HEK293T (cell line): ENCODE measurements around the gene ENO2.

Experiments
- BHLHE40 ChIP-seq: fragments of 450-650 bp; IDR thresholded peaks from 2 replicates; pipeline ENCODE4 v1.6.1; 2016; ENCODE audit warnings: mild to moderate bottlenecking, moderate library complexity, borderline replicate concordance
- CTBP1 ChIP-seq: fragments of 450-650 bp; IDR thresholded peaks from 2 replicates; pipeline ENCODE4 v1.6.1; 2016; ENCODE audit warnings: borderline replicate concordance
- ELF4 ChIP-seq: fragments of 450-650 bp; IDR thresholded peaks from 2 replicates; pipeline ENCODE4 v1.6.1; 2017; ENCODE audit warnings: antibody characterized with exemption
- FOXA1 ChIP-seq: fragments of 450-650 bp; IDR thresholded peaks from 2 replicates; pipeline ENCODE4 v1.6.1; 2016; ENCODE audit warnings: mild to moderate bottlenecking
- FOXK2 ChIP-seq: fragments of 450-650 bp; IDR thresholded peaks from 2 replicates; pipeline ENCODE4 v1.6.1; 2016; ENCODE audit warnings: mild to moderate bottlenecking
- FOXM1 ChIP-seq: fragments of 450-650 bp; IDR thresholded peaks from 2 replicates; pipeline ENCODE4 v1.6.1; 2017; ENCODE audit warnings: mild to moderate bottlenecking, borderline replicate concordance
- L3MBTL2 ChIP-seq: fragments of 450-650 bp; conservative IDR thresholded peaks from 2 replicates; pipeline ENCODE4 v1.6.1; 2016; ENCODE audit warnings: mild to moderate bottlenecking
- LEF1 ChIP-seq: fragments of 450-650 bp; IDR thresholded peaks from 2 replicates; pipeline ENCODE4 v1.6.1; 2017; ENCODE audit warnings: mild to moderate bottlenecking, borderline replicate concordance
- NFRKB ChIP-seq: fragments of 450-650 bp; IDR thresholded peaks from 2 replicates; pipeline ENCODE4 v1.6.1; 2016; ENCODE audit warnings: mild to moderate bottlenecking, moderate library complexity
- SP1 ChIP-seq: fragments of 450-650 bp; IDR thresholded peaks from 2 replicates; pipeline ENCODE4 v1.6.1; 2017
- SUZ12 ChIP-seq: fragments of 450-650 bp; IDR thresholded peaks from 2 replicates; pipeline ENCODE4 v1.6.1; 2016; ENCODE audit warnings: mild to moderate bottlenecking
- TARDBP ChIP-seq: fragments of 450-650 bp; IDR thresholded peaks from 2 replicates; pipeline ENCODE4 v1.6.1; 2016
- ZNF384 ChIP-seq: fragments of 450-650 bp; IDR thresholded peaks from 2 replicates; pipeline ENCODE4 v1.6.1; 2016

DNA sequence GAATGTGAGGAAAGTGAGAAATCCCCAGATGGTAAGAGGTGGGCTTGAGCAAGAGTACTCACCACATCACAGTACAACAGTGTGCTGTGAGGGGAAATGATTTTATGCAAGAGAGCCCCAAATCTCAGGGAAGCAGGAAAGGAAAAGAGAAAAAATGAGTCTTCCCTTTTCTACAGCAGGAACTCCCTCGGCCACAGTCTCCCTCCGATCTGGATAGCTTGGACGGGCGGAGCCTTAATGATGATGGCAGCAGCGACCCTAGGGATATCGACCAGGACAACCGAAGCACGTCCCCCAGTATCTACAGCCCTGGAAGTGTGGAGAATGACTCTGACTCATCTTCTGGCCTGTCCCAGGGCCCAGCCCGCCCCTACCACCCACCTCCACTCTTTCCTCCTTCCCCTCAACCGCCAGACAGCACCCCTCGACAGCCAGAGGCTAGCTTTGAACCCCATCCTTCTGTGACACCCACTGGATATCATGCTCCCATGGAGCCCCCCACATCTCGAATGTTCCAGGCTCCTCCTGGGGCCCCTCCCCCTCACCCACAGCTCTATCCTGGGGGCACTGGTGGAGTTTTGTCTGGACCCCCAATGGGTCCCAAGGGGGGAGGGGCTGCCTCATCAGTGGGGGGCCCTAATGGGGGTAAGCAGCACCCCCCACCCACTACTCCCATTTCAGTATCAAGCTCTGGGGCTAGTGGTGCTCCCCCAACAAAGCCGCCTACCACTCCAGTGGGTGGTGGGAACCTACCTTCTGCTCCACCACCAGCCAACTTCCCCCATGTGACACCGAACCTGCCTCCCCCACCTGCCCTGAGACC, 21.2 kb downstream of the ENO2 start:
- TF ChIP-seq FOXA1: no peak
- TF ChIP-seq CTBP1: no peak
- no peak for TF ChIP-seq NFRKB
- TF ChIP-seq SP1: no peak
- TF ChIP-seq L3MBTL2: no peak
- no peak for TF ChIP-seq BHLHE40
- TF ChIP-seq TARDBP: no peak
- no peak for TF ChIP-seq ELF4
- no peak for TF ChIP-seq FOXK2
- no peak for TF ChIP-seq FOXM1
- TF ChIP-seq ZNF384: no peak
- TF ChIP-seq LEF1: no peak
- no peak for TF ChIP-seq SUZ12
